Kidney glomerular epithelial cell (primary cell): ENCODE results near the gene TTC7B.

ENCODE experiments used
- DNase-seq: peaks from one replicate; lab custom pipeline; 2025; lab: John Stamatoyannopoulos, UW

The TTC7B gene

GRCh38 chr14:90777358-90777757, 38.9 kb downstream of the TTC7B start:
- no peak for DNase-seq

- DNase-seq, result no peak
Measured at GRCh38 chr14:90775441-90775840, 40.8 kb downstream of the TTC7B start.

DNA sequence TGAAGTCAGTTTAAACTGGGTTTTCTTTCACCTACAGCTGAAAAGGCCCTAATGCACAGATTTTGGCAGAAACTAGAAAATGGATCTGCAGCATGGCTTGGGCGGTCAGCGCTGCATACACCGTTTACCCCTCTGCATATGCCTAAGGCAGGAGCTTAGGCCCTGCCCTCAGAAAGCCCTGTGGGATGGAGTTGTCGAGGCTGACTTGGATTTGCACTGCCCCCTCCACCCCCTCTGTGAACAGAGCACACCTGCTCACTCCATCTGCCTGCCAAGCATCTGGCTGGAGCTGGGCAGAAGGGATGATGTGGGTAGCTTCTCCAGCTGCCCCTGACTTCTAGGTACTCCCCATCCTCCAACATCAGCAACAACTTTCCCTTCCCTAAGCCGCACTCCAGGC, 41.9 kb downstream of the TTC7B start:
- no peak for DNase-seq

GRCh38 chr14:90773705-90774104, 42.5 kb downstream of the TTC7B start:
- DNase-seq, result no peak

DNA sequence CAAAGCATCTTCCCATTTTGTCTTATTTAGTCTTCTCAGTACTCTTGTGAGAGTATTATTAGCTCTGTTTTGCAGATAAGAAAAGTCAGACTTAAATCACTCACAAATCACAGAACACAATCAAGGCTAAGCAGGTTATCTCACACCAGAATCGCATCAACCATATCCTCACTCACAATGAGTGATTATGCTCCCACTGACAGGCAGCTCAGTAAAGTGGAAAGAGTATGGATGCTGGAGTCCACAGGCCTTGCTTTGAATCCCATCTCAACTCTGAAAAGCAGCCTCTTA, 43.1 kb downstream of the TTC7B start:
- no peak for DNase-seq

DNA sequence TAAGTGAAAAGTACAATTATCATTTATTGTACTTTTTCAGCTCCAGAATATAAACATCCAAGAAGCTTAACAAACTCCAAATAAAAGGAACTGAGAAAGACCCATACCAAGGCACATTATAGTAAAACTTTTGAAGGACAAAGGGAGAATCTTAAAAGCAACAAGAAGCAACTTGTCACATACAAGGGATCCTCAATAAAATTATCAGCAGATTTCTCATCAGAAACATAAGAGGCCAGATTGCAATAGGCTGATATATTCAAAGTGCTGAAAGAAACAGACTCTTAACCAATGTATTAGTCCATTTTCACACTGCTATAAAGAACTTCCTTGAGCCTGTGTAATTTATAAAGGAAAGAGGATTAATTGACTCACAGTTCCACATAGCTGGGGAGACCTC, 48.3 kb downstream of the TTC7B start:
- no peak for DNase-seq

DNA sequence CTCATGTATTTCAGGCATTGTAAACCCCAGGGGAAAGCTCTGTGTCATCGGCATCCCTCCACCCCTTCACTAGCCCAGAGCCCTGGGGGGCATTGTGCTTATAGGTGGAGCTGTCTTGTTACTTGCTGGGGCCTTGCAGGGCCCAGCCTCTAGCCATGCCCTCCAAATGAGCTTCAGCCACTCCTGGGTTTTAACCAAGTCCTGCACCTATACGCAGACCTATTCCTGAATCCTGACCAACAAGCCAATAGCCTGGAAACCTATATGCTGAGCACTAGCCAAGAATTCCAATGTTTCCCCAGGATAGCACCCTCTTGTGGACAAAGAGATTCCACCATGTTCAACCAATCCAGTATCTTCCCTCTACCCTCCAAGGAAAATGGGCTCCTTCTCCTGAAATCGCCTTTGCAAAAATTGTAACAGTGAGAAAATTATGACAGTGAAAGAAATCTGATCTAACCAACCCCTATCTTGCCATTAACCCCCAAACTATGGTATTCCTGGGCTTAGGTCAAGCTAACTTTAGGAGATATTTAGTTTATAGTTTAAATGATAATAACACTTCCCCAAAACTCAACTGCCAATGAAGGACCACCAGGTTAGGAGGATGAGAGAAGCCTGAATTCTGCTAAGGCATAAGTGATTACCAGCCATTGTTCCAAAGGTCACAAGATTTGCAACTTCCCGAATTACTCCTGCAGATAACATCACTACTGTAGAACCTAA, 55.5 kb downstream of the TTC7B start:
- peak; percentile 20 for DNase-seq

- no peak for DNase-seq
Measured at GRCh38 chr14:90760078-90760444, 56.2 kb downstream of the TTC7B start.

DNA sequence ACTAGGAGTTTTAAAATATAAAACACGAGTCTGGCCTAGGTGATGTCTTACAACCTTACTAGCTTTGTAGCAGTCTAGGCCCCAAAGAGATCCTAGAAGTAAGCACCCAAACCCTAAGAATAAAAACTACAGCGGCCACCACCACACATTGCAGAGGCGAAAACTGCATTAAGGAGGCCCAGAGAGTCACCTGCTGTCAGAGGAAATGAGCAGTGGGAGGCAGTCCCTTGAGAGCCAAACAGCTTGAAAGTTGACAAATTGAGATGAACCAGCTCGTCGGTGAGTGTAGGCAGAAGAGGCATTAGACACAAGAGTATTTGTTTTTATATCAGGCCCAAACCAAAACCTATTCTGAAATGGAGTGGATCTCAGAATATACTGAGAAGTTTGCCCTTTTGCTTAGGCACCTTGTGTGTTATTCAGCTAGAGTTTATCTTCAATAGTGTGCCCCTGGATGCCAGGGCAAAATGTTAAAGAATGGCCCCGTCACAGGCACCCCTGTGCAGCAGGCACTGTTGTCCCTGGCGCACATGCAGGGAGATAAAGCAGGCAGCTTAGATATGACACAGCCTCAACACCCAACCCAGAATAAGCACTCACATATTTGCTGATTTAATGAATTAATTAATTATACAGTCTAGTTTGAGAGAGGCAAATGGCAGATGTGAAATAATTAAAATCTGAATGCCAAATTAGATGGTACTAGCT, 56.7 kb downstream of the TTC7B start:
- no peak for DNase-seq

GRCh38 chr14:90758959-90759358, 57.3 kb downstream of the TTC7B start:
- DNase-seq, result no peak

GRCh38 chr14:90758028-90758889, 58.0 kb downstream of the TTC7B start:
- peak; percentile 72 for DNase-seq

DNA sequence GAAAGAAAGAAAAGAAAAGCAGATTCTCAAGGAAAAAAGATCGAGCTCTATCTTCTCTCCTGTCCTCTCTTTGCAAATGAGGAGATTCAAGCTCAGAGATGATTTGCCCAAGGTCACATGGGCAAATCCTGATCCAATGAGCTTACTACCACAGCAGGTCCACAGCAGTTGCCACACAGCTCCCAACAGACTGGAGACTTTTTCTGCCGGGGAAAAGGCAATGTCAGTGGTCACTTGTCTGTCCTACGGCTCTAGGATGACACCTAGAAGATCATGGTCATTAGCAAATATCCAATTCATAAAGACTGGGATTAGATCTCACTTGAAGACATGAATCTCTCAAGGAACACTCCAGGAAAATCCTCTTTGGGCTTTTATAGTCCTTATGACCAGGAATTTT, 58.8 kb downstream of the TTC7B start:
- no peak for DNase-seq

- DNase-seq, result no peak
Measured at GRCh38 chr14:90756755-90757345, 59.4 kb downstream of the TTC7B start.

DNA sequence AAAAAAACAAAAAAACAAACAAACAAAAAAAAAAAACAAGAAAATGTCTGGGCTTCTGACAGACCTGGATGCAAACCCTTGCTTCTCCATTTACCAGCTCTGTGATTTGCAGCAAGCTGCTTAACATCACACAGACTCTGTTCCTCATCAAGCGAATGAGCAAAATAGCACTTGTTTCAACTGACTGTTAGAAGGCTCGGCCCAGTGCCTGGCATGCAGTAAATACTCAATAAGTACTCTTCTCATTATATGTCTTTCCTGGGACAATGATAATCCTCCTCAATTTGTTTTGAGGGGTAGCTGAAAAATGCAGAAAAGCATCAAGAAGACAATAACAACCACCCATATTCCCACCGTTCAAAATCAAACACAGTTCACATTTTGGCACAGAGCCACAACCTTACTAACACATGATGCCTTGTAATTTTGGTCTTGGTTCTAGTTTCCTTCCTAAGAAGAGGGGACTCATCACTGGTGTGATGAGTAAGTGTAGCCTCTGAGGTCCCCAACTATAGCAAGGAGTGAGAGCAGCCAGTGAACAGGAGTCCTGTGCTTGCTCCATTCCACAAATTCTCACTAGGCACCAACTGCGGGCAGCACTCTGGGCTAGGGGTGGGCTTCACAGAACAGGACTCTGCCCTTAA, 60.4 kb downstream of the TTC7B start:
- DNase-seq, result no peak

DNA sequence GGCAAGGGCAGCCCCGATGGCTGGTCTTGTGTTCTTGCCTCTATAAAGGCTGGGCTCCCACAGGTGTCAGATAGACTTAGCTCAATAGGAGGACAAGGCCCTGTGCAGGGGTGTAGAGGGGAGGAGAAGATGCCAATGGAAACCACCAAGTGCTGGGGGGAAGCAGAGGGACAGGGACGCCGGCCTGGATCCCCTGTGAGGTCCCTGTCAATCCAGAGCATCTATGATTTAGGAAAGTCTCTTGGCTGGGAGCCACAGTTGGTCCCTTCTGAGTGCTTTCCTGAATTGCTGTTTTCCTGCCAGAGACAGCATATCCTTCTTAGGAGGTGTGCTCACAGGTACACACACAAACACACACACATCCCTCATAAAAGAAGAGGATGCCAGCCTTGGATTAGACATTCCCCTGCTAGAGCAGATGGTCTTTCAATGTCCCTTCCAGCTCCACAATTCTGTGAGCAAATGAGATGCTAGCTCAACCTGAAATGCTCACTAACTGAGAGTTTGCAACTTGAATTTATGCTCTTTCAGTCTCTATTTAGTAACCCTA, 62.7 kb downstream of the TTC7B start:
- no peak for DNase-seq

DNA sequence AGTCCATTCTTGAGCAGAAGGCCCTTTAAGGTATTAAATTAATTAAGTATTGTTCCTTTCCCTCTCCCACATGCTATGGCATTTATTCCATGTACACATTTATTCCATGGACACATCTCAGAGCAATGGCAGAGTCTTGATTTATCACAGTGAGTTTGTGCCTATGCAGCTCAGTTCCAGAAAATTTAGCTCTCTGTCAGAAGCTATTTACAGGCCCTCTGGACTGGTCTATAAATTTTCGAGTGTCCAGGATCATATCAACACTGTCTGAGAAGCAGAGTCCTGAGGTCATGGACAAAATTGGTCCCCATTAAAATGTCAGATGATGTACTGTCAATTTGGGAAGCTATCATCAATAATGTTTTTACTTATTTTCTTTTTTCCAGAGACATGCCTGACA, 65.5 kb downstream of the TTC7B start:
- DNase-seq, result no peak

DNA sequence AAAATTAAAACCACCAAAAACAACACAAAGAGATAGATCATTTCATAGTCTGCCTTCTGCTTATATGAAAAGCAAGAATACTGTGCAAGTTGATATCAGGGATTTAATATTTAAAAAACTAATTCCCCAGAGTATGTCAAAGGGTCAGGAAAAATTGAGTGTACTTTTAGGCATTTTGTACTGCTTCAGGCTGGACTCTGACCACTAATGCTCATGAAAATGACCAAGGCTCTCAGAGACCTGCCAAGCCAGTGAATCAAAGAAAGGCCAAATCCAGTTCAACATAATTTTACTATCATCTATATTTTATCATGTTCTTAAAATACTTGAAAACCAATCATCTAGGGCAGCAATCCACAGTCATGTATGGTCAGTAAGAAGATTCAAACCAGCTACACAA, 66.0 kb downstream of the TTC7B start:
- DNase-seq, result no peak

DNA sequence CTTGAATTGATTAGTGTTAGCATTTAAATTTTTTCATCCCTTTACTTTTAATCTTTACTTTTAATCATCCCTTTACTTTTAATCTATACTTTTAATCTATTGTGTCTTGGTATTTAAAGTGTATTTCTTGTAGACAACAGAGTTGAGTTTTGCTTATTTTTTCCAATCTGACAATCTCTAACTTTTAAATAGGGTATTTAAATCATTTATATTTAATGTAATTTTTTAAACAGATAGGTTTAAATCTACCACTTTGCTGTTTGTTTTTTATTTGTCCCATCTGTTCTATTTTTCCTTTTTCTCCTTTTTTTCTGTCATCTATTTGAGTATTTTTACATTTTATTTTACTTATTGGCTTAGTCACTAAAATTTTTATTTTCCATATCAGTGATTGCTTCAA, 68.3 kb downstream of the TTC7B start:
- DNase-seq, result no peak

DNA sequence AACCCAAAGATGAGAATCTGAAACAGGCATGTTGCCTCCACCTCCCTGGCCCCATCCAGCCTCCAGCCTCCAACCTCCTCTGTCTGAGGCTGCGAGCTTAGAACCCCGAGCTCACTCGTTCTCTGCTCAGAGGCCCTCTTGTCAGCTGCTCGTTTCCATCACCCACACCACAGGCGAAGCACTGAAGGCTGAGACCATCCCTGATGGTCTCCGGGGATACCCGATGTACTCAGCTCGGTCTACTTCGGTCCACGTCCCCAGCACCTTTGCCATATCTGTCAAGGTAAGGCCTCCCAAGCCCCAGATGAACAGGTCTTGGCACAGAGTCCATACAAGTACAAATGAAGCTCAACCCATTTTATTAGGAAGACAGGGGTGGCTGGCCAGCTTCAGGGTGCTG, 72.4 kb downstream of the TTC7B start:
- no peak for DNase-seq

DNA sequence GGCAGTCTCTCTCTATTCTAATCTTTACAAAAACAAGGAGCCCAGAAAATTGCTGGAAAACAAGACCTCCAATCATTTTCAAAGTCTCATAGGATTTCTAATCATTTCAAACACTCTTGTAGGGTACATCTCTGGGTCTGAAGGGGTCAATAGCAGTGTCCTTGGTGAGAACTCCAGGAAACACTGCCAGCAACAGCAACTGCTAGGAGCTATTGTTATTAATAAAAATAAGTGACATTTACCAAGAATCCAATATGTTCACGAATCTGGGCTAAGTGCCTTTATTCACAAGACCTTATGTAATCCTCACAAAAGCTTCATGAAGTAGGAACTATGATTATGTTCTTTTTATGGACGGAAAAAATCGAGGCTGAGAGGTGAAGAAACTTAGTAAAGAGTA, 72.8 kb downstream of the TTC7B start:
- no peak for DNase-seq

DNA sequence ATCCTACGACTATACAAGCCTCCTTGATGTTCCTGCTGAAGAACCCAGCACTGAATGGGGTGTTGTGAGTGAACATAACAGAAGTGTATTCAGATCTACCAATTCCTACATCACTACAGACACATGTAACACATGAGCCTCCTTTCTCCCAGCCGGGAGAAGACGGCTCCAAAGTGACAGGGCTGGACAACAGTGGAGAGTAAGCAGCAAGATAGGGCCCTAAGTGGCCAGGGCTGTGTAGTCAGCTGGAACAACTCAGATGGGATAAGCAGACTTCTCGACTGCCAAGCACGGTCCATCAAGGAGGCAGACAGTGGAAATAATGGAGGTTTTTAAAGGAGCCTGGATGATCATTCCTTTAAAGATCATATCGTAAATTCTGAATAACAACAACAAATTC, 73.5 kb downstream of the TTC7B start:
- DNase-seq, result no peak

DNA sequence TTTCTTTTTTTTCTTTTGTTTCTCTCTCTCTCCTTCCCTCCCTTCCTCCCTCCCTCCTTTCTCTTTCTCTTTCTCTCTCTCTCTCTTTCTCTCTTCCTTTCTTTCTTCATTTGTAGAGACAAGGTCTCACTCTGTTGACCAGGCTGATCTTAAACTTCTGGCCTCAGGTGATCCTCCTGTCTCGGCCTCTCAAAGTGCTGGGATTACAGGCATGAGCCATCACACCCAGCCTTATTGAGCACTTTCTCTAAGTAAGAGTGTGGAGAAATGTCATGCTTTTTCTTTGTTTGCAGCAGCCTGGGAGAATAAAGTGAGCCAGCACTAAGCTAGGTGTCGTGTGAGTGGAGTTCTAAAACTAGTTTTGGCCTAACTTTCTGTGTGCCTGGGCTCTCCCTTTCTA, 74.0 kb downstream of the TTC7B start:
- no peak for DNase-seq
